Liver (tissue), 3 donors: ENCODE measurements around the gene PGBD5.

Source experiments
- EGR1 ChIP-seq, 2 donors: IDR thresholded peaks; 2 replicates each; pipeline ENCODE4 v1.6.1; 2016 to 2018; ENCODE audit warnings: antibody characterized with exemption in 2 of 2, low read depth in 2 of 2
- FOXA1 ChIP-seq: IDR thresholded peaks from 2 replicates; pipeline ENCODE4 v1.6.1; 2016; ENCODE audit warnings: antibody characterized with exemption
- FOXA2 ChIP-seq: IDR thresholded peaks from 2 replicates; pipeline ENCODE4 v1.6.1; 2016; ENCODE audit warnings: antibody characterized with exemption
- RAD21 ChIP-seq, 2 donors: IDR thresholded peaks; 2 replicates each; pipeline ENCODE4 v1.6.1; 2016; ENCODE audit warnings: antibody characterized with exemption in 2 of 2, mild to moderate bottlenecking in 2 of 2
- RXRA ChIP-seq, 2 donors: IDR thresholded peaks; 2 replicates each; pipeline ENCODE4 v1.6.1; 2017 to 2018; ENCODE audit warnings: antibody characterized with exemption in 2 of 2, mild to moderate bottlenecking in 1 of 2
- YY1 ChIP-seq: IDR thresholded peaks from 2 replicates; pipeline ENCODE4 v1.6.1; 2016; ENCODE audit warnings: antibody characterized with exemption, mild to moderate bottlenecking
- ZBTB33 ChIP-seq: IDR thresholded peaks from 2 replicates; pipeline ENCODE4 v1.6.1; 2016; ENCODE audit warnings: antibody characterized with exemption
- TF ChIP-seq, protein P1 (sequence below): fragments of 150-350 bp; IDR thresholded peaks from 2 replicates; pipeline ENCODE4 v1.5.1; 2017; ENCODE audit warnings: improper control_type of control experiment, low read depth, low read length; ENCODE audit not compliant: missing input control
- TF ChIP-seq, protein P2 (sequence below): IDR thresholded peaks from 2 replicates; pipeline ENCODE4 v1.6.1; 2016; ENCODE audit warnings: antibody characterized with exemption
- TF ChIP-seq, protein P3 (sequence below): IDR thresholded peaks from 2 replicates; pipeline ENCODE4 v1.6.1; 2016; ENCODE audit warnings: antibody characterized with exemption, mild to moderate bottlenecking
- donor health status: healthy.
- donor health status: healthy.

GRCh38 chr1:230273141-230273710, 152.9 kb downstream of the PGBD5 start:
- TF ChIP-seq, protein P1, sequence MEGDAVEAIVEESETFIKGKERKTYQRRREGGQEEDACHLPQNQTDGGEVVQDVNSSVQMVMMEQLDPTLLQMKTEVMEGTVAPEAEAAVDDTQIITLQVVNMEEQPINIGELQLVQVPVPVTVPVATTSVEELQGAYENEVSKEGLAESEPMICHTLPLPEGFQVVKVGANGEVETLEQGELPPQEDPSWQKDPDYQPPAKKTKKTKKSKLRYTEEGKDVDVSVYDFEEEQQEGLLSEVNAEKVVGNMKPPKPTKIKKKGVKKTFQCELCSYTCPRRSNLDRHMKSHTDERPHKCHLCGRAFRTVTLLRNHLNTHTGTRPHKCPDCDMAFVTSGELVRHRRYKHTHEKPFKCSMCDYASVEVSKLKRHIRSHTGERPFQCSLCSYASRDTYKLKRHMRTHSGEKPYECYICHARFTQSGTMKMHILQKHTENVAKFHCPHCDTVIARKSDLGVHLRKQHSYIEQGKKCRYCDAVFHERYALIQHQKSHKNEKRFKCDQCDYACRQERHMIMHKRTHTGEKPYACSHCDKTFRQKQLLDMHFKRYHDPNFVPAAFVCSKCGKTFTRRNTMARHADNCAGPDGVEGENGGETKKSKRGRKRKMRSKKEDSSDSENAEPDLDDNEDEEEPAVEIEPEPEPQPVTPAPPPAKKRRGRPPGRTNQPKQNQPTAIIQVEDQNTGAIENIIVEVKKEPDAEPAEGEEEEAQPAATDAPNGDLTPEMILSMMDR, result no peak
- TF ChIP-seq FOXA2, result no peak
- TF ChIP-seq, protein P2, sequence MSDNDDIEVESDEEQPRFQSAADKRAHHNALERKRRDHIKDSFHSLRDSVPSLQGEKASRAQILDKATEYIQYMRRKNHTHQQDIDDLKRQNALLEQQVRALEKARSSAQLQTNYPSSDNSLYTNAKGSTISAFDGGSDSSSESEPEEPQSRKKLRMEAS, result no peak
- TF ChIP-seq YY1, result no peak
- TF ChIP-seq EGR1 (IDR thresholded peaks at IDR 0.05; ENCODE audit: low read depth in 2 of 2), result no peak
- no peak for TF ChIP-seq FOXA1
- TF ChIP-seq RXRA (IDR thresholded peaks at IDR 0.05), result no peak
- TF ChIP-seq, protein P3, sequence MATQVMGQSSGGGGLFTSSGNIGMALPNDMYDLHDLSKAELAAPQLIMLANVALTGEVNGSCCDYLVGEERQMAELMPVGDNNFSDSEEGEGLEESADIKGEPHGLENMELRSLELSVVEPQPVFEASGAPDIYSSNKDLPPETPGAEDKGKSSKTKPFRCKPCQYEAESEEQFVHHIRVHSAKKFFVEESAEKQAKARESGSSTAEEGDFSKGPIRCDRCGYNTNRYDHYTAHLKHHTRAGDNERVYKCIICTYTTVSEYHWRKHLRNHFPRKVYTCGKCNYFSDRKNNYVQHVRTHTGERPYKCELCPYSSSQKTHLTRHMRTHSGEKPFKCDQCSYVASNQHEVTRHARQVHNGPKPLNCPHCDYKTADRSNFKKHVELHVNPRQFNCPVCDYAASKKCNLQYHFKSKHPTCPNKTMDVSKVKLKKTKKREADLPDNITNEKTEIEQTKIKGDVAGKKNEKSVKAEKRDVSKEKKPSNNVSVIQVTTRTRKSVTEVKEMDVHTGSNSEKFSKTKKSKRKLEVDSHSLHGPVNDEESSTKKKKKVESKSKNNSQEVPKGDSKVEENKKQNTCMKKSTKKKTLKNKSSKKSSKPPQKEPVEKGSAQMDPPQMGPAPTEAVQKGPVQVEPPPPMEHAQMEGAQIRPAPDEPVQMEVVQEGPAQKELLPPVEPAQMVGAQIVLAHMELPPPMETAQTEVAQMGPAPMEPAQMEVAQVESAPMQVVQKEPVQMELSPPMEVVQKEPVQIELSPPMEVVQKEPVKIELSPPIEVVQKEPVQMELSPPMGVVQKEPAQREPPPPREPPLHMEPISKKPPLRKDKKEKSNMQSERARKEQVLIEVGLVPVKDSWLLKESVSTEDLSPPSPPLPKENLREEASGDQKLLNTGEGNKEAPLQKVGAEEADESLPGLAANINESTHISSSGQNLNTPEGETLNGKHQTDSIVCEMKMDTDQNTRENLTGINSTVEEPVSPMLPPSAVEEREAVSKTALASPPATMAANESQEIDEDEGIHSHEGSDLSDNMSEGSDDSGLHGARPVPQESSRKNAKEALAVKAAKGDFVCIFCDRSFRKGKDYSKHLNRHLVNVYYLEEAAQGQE, result no peak
- TF ChIP-seq ZBTB33, result no peak
- TF ChIP-seq RAD21 (IDR thresholded peaks at IDR 0.05), result no peak
